GM12878 (cell line): Measurements from ENCODE around the gene ABHD14A. TPM values are rescaled to one million over a fixed set of nuclear protein-coding genes. Genes with fewer than 3 reads are reported as not detected.

Source experiments
- ATAC-seq: fragments of 200-7000 bp; cut with Tn5 transposase; 3 replicates; pipeline ENCODE4 v1.9.1; 2020; ENCODE audit warnings: mild to moderate bottlenecking, moderate library complexity
- BruUV-seq: library from RNA; stranded (reverse); fragments of 400-500 nt; replicated peaks from 2 replicates; lab custom pipeline; 2021; lab: Mats Ljungman, UMichigan
- CTCF ChIA-PET: fragments of 300-600 bp; sonication (Branson Sonifier 250); formaldehyde crosslinking; extraction: SDS; loops from one replicate; lab custom pipeline; 2021; ENCODE audit warnings: inconsistent platforms; lab: Yijun Ruan, JAX
- POLR2A ChIA-PET: fragments of 350-600 bp; formaldehyde crosslinking; extraction: SDS; loops from one replicate; lab custom pipeline; 2021; ENCODE audit warnings: inconsistent platforms; lab: Charles Lee
- RAD21 ChIA-PET: fragments of 300-600 bp; sonication (Branson Sonifier 250); formaldehyde crosslinking; loops from one replicate; lab custom pipeline; 2023; ENCODE audit warnings: antibody characterized with exemption; ENCODE audit not compliant: unreplicated experiment; lab: Charles Lee
- SMC1A ChIA-PET: fragments of 300-600 bp; sonication (Branson Sonifier 250); formaldehyde crosslinking; loops from one replicate; lab custom pipeline; 2023; ENCODE audit not compliant: unreplicated experiment, uncharacterized antibody; lab: Charles Lee
- DNase-seq: peaks from one replicate; pipeline ENCODE4 v3.0.0-alpha.2; 2011; ENCODE audit warnings: low read depth, low spot score
- FAIRE-seq: peaks from 3 replicates; lab custom pipeline; 2011; peaks lifted over from hg19 to GRCh38; lab: Jason Lieb, UNC
- H2AFZ ChIP-seq: 2 replicates; pipeline ENCODE4 v1.6.0; 2011; ENCODE audit warnings: low read depth, low read length, control low read depth; ENCODE audit not compliant: control insufficient read depth
- H3K27ac ChIP-seq: 2 replicates; pipeline ENCODE4 v1.5.1; 2011; ENCODE audit warnings: control low read depth; ENCODE audit not compliant: control insufficient read depth, insufficient read depth
- H3K27me3 ChIP-seq, 2 experiments: replicated peaks in 1 of 2; 2 replicates each; pipeline versions ENCODE4 v1.6.0 to v1.6.1; 2011; ENCODE audit warnings: low read length in 1 of 2; ENCODE audit not compliant: control insufficient read depth in 2 of 2, insufficient read depth in 2 of 2
- H3K36me3 ChIP-seq, 2 experiments: 2 replicates each; pipeline ENCODE4 v1.5.1; 2011; ENCODE audit warnings: low read length in 1 of 2; ENCODE audit not compliant: control insufficient read depth in 2 of 2, insufficient read depth in 2 of 2
- H3K4me1 ChIP-seq: 2 replicates; pipeline ENCODE4 v1.6.1; 2011; ENCODE audit warnings: mild to moderate bottlenecking, low read length, moderate library complexity, mixed read lengths; ENCODE audit not compliant: control insufficient read depth, insufficient read depth
- H3K4me2 ChIP-seq: 2 replicates; pipeline ENCODE4 v1.6.0; 2011; ENCODE audit warnings: control low read depth; ENCODE audit not compliant: control insufficient read depth, insufficient read depth
- H3K4me3 ChIP-seq: fragments of 200-600 bp; sonication (generic); 2 replicates; pipeline ENCODE4 v1.5.1; 2016
- H3K79me2 ChIP-seq: 2 replicates; pipeline ENCODE4 v1.6.0; 2011; ENCODE audit warnings: low read length; ENCODE audit not compliant: control insufficient read depth, insufficient read depth
- H3K9ac ChIP-seq: 2 replicates; pipeline ENCODE4 v1.8.0; 2011; ENCODE audit warnings: low read length, control low read depth, mixed read lengths; ENCODE audit not compliant: control insufficient read depth, insufficient read depth
- H3K9me3 ChIP-seq: replicated peaks from 3 replicates; pipeline ENCODE4 v1.5.1; 2011; ENCODE audit warnings: mild to moderate bottlenecking, low read length; ENCODE audit not compliant: control insufficient read depth, insufficient read depth
- H4K20me1 ChIP-seq: 2 replicates; pipeline ENCODE4 v1.6.0; 2011; ENCODE audit not compliant: control insufficient read depth, insufficient read depth
- BCL11A ChIP-seq: IDR thresholded peaks from 2 replicates; pipeline ENCODE4 v1.6.1; 2011; ENCODE audit warnings: low read depth, low read length
- DPF2 ChIP-seq: fragments of 450-650 bp; IDR thresholded peaks from 2 replicates; pipeline ENCODE4 v1.6.1; 2017; ENCODE audit warnings: mild to moderate bottlenecking
- MYC ChIP-seq: IDR thresholded peaks from 2 replicates; pipeline ENCODE4 v1.6.1; 2011; ENCODE audit warnings: mild to moderate bottlenecking, low read length, moderate library complexity, inconsistent platforms; ENCODE audit not compliant: insufficient read depth, insufficient replicate concordance, insufficient read length, severe bottlenecking
- PML ChIP-seq: IDR thresholded peaks from 2 replicates; pipeline ENCODE4 v1.6.1; 2012; ENCODE audit warnings: low read length, inconsistent platforms
- RELA ChIP-seq: fragments of 450-650 bp; IDR thresholded peaks from 2 replicates; pipeline ENCODE4 v1.8.0; 2014; ENCODE audit warnings: borderline replicate concordance; ENCODE audit not compliant: partially characterized antibody
- REST ChIP-seq: IDR thresholded peaks from 2 replicates; pipeline ENCODE4 v1.6.1; 2012; ENCODE audit warnings: mild to moderate bottlenecking, low read depth, low read length
- WGBS: methylation state at CpG from one replicate; pipeline ENCODE4 v1.1.6; 2016; ENCODE audit warnings: low lambda C conversion rate; ENCODE audit not compliant: insufficient replicate concordance, insufficient coverage; ENCODE audit errors: missing lambda C conversion rate; 5-methylcytosine and 5-hydroxymethylcytosine counted together
- in situ Hi-C: fragments of 300-500 bp; cut with MboI; formaldehyde crosslinking; loops from 9 replicates; pipeline ENCODE4 v1.14.3; 2018; ENCODE audit warnings: mixed read lengths
- intact Hi-C: fragments of 100-400 bp; cut with micrococcal nuclease; formaldehyde crosslinking; loops from one replicate; pipeline ENCODE4 v1.14.2; 2022; ENCODE audit not compliant: unreplicated experiment
- polyA plus RNA-seq, 11 experiments: library from polyadenylated mRNA; depleted of rRNA in 4 of 11; unstranded in 6 of 11; stranded (reverse) in 5 of 11; fragments of >200 nt; fragmentation: Nextera tagmentation in 4 of 11; fragmentation: Illumina TruSeq in 1 of 11; extraction: Ambion mirVana in 4 of 11; extraction: Trizol in 1 of 11; gene quantifications; 1 replicate in 1 of 11; 2 replicates in 10 of 11; pipeline versions ENCODE4 v1.2.1 to v1.2.3, GENCODE V29; 2011 to 2016; ENCODE audit warnings: inconsistent platforms in 2 of 11, missing spikeins in 2 of 11, low read depth in 1 of 11
- total RNA-seq, 4 experiments: library from RNA; depleted of rRNA in 3 of 4; stranded (reverse); fragments of >200 nt in 3 of 4; fragmentation: Illumina TruSeq in 1 of 4; extraction: Trizol in 1 of 4; gene quantifications; 2 replicates each; pipeline versions ENCODE4 v1.2.1 to v1.2.3, GENCODE V29; 2013 to 2021

The ABHD14A gene
- total and polyA plus RNA-seq, 10 of the 15 experiments (the other 5 are each of a cell fraction or from before 2014, with no cell fraction given), result 1.2 to 27.0 (median 7.9) TPM

- no peak for TF ChIP-seq PML
- TF ChIP-seq BCL11A, result no peak
- H3K4me2 ChIP-seq, result no peak overlapping the region
- intact Hi-C loops, result no loop called here
- no peaks in the 10 kb centered on the region for H4K20me1 ChIP-seq
- FAIRE-seq (no peak), ATAC-seq (no peak), DNase-seq (no peak)
- ChIA-PET CTCF (no interaction called here), POLR2A (no interaction called here), SMC1A (no interaction called here), RAD21 (no interaction called here)
- no peaks in the 10 kb centered on the region for H3K79me2 ChIP-seq
- no peaks in the 10 kb centered on the region for H3K27me3 ChIP-seq
- in situ Hi-C loops, result no loop called here
- H3K9ac ChIP-seq, result no peak overlapping the region
- H3K27ac ChIP-seq, result no peak overlapping the region
- H3K36me3 ChIP-seq, result peaks cover 15 to 38% of the 10 kb centered on the region in 2 experiments
- H2AFZ ChIP-seq, result no peak overlapping the region
- H3K9me3 ChIP-seq, result no peaks in the 10 kb centered on the region
- WGBS, result over 99% methylated on average over 13 of the region's 13 CpGs
- no peak overlapping the region for H3K4me3 ChIP-seq
- H3K4me1 ChIP-seq, result no peaks in the 10 kb centered on the region; the same call in 1 of the 2 replicates
- BruUV-seq, result no TSS peak
Observed at GRCh38 chr3:51933471-51934138, 41.3 kb upstream of the ABHD14A start.

GRCh38 chr3:51934139-51934850 is 40.6 kb upstream of the ABHD14A start:
- Histone ChIP-seq H3K4me2 (no peak overlapping the region), H3K9ac (no peak overlapping the region), H3K27ac (no peak overlapping the region), H3K4me3 (no peak overlapping the region), H3K4me1 (no peaks in the 10 kb centered on the region; the same call in 1 of the 2 replicates), H4K20me1 (no peaks in the 10 kb centered on the region), H2AFZ (no peak overlapping the region), H3K36me3 (peaks cover 15 to 40% of the 10 kb centered on the region in 2 experiments), H3K9me3 (no peaks in the 10 kb centered on the region), H3K27me3 (no peaks in the 10 kb centered on the region), H3K79me2 (peaks cover 5% of the 10 kb centered on the region)
- ChIA-PET CTCF (no interaction called here), POLR2A (no interaction called here), RAD21 (no interaction called here), SMC1A (no interaction called here)
- intact Hi-C loops (no loop called here), in situ Hi-C loops (no loop called here)
- no TSS peak for BruUV-seq
- no peak for DNase-seq
- no peak for ATAC-seq
- no peak for TF ChIP-seq MYC
- TF ChIP-seq DPF2, result no peak
- no peak for TF ChIP-seq RELA
- TF ChIP-seq REST, result peak; percentile 44; the same call in 1 of the 2 replicates
- WGBS, result 98% methylated on average over 11 of the region's 11 CpGs
- FAIRE-seq, result no peak
